Prostate gland (tissue), 2 donors: ENCODE measurements around the gene JUNB.

Experiments used
- POLR2A ChIP-seq: fragments of 450-650 bp; IDR thresholded peaks from one replicate; pipeline ENCODE4 v1.6.1; 2016; ENCODE audit warnings: antibody characterized with exemption, mild to moderate bottlenecking
- TF ChIP-seq, protein P1 (sequence below), 4 experiments: fragments of 200-600 bp in 2 of 4; fragments of 450-650 bp in 2 of 4; sonication (generic) in 2 of 4; IDR thresholded peaks; 1 replicate in 3 of 4; 2 replicates in 1 of 4; pipeline ENCODE4 v1.5.1; 2016 to 2019; ENCODE audit warnings: antibody characterized with exemption in 4 of 4, mild to moderate bottlenecking in 2 of 4, moderate library complexity in 2 of 4

DNA sequence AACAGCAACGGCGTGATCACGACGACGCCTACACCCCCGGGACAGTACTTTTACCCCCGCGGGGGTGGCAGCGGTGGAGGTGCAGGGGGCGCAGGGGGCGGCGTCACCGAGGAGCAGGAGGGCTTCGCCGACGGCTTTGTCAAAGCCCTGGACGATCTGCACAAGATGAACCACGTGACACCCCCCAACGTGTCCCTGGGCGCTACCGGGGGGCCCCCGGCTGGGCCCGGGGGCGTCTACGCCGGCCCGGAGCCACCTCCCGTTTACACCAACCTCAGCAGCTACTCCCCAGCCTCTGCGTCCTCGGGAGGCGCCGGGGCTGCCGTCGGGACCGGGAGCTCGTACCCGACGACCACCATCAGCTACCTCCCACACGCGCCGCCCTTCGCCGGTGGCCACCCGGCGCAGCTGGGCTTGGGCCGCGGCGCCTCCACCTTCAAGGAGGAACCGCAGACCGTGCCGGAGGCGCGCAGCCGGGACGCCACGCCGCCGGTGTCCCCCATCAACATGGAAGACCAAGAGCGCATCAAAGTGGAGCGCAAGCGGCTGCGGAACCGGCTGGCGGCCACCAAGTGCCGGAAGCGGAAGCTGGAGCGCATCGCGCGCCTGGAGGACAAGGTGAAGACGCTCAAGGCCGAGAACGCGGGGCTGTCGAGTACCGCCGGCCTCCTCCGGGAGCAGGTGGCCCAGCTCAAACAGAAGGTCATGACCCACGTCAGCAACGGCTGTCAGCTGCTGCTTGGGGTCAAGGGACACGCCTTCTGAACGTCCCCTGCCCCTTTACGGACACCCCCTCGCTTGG, 966 bp downstream of the JUNB start:
- TF ChIP-seq, protein P1, sequence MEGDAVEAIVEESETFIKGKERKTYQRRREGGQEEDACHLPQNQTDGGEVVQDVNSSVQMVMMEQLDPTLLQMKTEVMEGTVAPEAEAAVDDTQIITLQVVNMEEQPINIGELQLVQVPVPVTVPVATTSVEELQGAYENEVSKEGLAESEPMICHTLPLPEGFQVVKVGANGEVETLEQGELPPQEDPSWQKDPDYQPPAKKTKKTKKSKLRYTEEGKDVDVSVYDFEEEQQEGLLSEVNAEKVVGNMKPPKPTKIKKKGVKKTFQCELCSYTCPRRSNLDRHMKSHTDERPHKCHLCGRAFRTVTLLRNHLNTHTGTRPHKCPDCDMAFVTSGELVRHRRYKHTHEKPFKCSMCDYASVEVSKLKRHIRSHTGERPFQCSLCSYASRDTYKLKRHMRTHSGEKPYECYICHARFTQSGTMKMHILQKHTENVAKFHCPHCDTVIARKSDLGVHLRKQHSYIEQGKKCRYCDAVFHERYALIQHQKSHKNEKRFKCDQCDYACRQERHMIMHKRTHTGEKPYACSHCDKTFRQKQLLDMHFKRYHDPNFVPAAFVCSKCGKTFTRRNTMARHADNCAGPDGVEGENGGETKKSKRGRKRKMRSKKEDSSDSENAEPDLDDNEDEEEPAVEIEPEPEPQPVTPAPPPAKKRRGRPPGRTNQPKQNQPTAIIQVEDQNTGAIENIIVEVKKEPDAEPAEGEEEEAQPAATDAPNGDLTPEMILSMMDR (IDR thresholded peaks at IDR 0.05) = peak in 2 of 4 experiments; percentile 12 to 18
- no peak for TF ChIP-seq POLR2A
